ENCODE data around the gene HK2.
A peak's percentile ranks its signal among the peaks of the same experiment; 100 is the strongest.
"Not testable (repeated sequence)": the region's sequence is repeated elsewhere in the genome, so short reads cannot be mapped to it uniquely, and the experiment has no call there.

The HK2 gene

DNA sequence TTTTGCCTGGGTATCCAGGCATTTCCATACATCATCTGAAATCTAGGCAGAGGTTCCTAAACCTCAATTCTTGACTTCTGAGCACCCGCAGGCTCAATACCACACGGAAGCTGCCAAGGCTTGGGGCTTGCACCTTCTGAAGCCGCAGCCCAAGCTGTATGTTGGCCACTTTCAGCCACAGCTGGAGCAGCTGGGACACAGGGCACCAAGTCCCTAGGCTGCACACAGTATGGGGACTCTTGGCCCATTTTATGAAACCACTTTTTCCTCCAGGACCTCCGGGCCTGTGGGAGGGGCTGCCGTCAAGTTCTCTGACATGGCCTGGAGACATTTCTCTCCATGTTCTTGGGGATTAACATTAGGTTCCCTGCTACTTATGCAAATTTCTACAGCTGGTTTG, 72.5 kb downstream of the HK2 start:
- no peak for DNase-seq

DNA sequence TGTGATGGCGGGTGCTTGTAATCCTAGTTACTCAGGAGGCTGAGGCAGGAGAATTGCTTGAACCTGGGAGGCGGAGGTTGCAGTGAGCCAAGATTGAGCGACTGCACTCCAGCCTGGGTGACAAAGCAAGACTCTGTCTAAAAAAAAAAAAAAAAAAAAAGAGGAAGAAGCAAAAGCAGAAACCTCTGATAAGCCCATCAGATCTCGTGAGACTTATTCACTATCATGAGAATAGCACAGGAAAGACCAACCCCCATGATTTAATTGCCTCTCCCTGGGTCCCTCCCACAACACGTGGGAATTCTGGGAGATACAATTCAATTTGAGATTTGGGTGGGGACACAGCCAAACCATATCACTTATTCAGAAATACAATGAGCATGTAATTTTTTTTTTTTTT, 73.6 kb downstream of the HK2 start:
- DNase-seq = not testable (repeated sequence)

DNA sequence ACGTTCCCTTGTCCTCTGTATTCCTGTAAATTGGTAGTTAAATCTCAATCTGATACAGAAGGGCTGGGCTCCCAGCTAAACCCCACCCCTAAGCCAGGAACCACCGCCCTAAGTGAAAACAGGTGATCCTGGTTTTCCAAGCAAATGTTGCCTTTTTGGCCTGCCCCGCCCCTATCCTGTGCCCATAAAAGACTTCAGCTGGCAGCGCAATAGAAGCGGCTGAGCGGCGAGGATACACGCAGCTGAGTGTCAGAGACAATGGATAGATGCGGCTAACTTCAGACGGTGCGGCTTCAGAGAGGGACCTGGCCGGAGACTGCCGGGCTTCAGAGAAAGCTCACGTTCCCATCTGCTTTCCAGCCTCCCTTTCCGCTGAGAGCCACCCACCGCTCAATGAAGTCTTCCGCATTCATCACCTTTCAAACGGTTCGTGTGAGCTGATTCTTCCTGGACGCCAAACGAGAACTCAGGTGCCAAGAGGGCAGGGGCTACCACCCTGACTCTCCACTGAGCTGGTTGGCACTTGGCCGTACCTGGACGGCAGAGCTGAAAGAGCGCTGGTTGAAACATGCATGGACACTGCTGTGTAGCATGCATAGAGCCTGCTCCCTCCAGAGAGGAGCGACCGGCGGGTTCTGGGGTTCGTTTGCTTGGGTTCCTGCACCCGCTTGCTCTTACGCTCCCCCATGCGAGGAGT, 75.0 kb downstream of the HK2 start:
- no peak for DNase-seq

DNA sequence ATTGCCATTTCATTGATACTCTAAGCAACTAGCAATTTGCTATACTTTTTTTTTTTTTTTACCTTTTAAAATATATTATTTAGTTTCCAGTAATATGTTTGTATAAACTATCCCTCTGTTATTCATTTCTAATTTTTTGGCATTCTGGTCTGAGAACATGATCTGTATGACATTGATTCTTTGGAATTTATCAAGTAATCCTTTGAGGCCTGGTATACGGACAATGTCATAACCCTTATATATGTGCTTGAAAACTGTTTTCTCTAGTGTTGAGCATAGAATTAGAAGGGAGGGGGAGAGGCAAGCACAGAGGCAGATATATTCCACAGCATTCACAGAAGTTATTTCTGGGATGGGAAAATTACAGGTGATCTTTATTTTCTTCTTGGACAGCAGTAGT, 76.3 kb downstream of the HK2 start:
- DNase-seq = no peak

DNA sequence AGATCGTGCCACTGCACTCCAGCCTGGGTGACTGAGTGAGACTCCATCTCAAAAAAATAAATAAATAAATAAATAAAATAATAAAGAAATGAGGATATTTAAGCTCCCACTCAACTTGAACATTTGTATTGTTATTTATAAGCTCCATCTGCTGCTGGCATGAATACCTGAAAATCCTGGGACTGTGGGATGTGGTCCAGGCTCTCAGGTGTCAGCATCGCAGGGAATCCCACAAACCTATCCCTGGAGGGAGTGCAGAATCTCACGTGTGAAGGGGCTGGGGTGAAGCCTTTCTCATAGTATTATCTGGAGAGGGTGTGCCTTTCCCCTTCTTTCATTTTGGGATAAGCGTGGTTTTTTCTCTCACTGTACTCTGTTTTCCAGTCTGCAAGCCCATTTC, 77.1 kb downstream of the HK2 start:
- DNase-seq = no peak

DNA sequence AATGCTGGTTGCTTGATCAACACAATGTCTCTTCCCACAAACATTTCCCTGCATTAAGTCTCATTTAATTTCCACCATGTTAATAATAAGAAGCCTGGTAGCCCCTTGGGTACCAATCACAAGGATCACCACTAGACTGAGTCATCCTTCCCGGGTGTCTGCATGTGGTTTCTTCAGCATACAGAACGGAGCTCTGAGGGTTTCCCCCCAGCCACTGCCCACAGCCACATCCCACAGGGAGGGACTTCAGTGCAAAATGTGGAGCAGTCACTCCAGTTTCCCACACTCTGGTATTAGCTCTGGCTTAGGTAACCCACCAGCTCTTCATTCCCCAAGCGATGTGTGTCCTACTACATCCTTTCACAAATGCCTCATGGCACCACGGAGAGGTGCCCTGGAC, 81.8 kb downstream of the HK2 start:
- DNase-seq = peak; percentile 63

DNA sequence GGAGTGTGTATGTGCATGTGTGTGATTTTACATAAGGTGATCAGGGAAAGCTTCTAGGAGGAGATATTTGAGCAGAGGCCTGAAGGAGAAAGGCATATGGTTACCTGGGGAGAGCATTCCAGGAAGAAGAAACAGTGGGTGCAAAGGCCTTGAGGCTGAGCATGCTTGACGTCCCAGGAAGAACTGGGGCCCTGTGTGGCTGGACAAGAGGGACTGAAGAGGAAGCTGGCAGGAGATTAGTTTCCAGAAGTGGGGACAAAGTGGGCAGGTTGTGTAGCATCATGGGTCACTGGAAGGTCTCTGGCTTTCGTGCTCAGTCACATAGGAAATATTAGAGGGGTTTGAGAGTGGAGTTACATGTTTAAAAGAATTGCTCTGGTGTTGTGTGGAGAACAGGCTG, 82.5 kb downstream of the HK2 start:
- no peak for DNase-seq

DNA sequence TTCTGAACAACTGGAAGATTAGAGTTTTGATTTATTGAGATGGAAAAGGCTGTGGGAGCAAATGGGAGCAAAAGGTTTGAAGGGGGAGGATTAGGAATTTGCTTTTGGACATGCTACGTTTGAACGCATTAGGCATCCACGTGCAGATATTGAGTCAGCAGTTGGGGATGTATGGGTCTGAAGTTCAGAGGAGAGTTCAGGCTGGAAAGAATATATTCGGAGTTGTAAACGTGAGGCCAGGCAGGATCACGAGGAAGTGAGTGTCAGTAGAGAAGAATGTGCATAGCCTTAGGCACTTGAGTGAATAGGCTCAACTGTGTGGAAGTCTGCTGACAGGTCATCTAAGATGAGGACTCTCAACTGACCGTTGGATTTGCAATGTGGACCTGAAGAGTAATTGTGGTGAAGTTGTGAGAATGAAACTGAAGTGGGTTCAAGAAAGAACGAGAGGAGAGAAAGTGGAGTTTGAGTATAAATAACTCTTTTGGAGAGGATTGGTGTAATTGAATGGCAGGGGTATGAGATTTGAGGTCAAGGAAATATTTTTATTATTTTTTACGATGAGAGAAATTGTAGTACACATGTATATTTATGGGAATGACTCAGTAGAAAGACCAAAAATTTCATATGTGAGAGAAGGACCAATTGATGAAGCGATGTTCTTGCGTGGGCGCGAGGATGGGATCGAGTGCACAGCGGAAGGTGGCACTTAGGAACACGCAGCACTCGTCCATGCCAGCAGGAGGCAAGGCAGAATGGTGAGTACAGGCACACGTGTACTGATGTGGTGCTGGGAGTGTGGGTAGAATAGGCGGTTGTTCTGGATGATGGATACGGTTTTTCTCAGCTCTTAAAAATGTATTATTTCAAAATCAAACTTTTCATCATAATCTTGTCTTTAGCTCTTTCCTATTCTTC, 84.0 kb downstream of the HK2 start:
- no peak for DNase-seq

DNA sequence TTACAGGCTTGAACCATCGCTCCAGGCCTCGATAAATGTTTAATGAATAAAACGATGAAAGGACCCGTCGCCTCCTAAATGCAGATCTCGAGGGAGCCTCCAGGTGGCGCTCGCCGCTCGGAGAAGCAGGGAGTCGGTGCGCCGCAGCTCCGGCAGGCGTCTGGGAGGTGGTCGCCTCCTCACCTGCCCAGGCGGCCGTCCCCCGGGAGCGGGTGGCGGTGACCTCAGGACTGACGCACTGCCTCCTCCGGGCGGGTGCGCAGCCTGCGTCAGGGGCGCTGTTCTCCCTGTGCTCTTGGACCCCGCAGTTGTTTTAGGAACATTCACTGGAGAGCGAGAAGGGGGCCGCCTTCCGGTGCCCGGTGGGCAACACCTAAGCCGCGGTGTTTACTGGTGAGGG, 85.9 kb downstream of the HK2 start:
- peak; percentile 14 for DNase-seq

DNA sequence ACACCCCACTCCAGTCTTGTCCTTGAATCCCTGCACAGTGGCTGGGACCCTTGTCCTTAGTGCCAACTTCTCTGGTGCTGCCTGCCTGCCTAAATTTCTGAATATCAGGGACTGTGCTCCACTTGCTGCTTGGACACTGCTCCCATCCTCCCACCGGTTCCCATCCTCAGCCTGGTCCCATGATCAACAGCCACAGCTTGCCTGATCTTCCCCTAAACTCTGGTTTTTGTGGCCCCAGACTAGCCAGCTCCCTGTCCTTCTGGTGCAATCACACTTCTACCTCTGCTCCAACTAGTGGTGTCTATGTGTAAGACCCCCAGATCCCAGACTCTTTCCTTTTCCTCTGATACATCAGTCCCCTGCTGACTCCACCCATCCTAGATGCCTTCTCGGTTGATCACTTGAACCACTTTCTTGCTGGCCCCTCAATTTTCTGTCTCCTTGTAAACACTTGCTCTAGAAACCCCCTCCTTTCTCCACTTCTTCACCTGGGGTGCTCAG, 87.4 kb downstream of the HK2 start:
- DNase-seq = no peak

DNA sequence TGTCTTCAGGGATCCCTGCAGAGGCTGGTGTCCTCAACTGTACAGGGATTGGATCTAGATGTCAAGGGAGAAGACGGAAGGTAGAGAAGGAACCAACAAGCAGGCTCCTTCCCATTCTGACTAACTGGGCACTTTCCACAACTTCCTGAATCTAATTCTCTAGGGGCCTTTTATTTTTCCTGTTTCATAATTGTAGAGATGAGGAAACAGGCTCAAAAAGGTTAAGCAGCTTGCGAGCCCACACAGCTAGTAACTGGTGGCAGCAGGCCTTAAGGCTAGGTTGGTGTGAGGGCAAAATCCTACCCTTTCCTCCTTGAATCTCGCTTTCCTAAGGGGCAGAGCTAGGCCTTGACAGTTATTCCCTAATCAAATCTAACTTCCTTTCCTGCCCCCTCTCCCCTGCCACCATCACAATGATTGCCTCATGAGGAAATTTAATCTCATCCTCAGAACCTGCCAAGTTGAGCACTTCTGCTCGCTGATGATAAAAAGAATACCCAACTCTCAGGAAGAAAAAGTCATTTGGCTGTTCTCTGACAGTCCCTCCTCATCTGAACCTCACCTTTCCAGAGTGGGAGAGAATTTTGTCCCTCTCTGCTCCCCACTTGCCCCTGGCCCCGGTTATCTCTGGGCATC, 88.8 kb downstream of the HK2 start:
- no peak for DNase-seq

DNA sequence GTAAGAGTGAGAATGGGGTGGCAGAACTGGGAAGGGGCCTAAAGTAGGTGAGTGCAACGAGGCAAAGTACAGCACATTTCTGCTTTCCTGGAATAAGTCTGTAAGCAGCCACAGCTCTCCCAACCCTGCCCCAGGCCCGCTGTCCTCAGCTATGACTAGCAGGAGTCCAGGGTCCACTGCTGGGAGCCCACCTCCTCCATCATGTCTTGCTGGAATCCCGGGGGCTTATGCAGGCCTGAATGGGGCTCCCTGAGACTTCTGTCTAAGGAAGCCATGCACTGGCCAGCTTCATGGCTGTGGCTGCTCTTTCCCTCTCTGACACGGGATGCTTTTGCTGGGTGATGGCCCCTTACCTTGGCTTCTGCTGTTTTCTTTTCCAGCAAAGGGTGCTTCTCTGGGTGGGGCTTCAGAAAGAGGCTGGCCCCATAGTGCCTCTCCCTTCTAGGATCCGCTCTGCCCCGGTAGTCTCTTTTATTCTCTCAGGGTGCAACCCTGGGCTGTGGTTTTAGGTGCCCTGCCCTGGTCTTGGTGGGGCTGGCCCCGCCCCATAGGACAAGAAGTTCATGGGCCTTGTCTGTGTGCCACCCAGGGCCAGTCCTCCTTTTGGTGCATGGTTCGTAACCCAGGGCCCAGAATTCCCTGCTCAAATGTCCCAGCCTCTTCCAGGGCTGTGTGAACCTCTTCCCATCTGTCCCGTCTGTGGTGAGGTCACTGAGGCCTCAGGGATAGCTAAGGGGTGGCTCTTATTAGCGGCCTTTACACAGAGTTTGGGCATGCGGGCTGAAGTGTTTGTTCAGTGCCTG, 90.7 kb downstream of the HK2 start:
- DNase-seq = no peak

DNA sequence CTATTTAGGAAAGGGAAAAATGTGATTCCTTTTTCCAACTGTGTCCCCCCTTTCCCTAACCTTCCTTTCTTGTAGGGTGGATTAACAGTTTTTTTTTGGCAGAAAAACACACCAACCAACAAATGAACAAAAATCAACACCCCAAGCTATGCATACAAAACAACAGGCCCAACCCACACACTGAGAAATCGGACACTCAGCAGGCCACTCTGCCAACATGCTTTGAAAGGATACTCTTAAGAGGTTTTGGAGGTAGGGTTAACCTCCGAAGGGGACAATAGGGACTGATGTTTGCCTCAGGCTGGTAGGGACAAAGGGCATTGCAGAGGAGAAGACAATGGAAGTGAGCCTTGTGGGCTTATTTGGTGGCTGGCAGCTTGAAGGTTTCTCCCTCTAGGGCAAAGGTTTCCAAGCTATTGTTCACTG, 91.4 kb downstream of the HK2 start:
- DNase-seq = no peak

DNA sequence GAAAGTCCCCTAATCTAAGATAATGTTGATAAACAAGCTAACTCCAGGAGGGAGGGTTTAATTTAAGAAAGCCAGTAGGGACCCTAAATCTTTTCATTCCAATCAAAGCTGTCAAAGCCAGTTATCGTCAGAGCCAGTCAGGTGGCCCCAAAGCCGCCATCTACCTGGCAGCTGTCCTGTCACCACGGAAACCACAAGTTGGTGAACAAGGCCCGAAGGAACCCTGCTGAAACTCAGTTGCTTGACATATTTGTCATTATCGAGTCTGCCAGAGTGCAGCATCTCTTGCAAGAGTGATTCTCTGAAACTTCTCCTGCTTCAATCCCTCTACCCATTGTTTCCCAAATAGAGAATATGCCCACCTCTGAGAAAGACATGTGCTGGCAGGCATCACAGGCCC, 93.7 kb downstream of the HK2 start:
- DNase-seq = no peak

DNA sequence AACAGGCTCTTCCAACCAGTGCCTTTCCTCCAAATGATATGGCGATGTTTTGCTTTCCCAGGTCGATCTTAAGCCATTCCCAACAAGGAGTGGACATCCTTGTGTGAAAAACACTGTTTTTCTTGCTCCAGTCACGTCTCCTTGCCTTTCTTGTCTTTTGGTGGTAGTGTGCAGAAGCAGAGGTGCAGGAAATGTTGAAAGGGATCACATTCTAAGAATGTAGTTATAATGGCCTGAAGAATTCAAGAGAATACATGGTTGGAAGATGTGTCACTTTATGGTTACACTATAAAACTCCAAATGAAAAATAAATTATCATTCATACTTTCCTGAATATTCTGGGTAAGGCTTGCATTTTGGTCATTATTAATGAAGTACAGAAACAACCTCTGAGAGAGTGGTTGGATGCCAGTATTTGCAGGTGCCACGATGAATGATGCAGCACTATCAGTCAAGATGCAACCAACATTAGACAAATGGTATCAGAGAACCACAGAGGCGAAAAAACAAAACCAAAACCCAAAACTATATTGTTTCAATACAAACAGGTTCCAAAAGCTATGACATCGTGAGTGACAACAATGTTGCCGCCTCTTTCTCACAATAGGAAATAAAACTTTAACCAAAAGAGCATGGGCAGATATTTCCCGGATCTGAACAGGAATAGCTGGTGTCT, 97.0 kb downstream of the HK2 start:
- no peak for DNase-seq

DNA sequence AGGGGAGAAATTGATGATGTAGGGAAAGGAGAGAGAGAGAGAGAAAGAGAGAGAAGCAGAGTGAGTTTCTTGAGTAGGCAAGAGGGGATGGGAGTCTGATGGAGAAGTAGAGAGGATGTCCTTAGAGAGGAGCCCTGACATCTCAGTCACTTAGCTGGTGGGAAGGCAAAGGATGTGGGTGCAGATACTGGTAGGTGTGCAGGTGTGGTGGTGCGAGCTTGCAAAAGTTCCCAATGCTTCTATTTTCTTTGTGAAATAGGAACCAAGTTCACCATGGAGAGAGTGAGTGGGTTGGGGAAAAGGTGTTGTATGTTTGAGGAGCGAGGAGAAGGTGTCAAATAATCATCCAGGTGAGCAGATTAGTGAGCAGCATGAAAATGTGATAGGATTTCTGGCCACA, 98.0 kb downstream of the HK2 start:
- DNase-seq = no peak

DNA sequence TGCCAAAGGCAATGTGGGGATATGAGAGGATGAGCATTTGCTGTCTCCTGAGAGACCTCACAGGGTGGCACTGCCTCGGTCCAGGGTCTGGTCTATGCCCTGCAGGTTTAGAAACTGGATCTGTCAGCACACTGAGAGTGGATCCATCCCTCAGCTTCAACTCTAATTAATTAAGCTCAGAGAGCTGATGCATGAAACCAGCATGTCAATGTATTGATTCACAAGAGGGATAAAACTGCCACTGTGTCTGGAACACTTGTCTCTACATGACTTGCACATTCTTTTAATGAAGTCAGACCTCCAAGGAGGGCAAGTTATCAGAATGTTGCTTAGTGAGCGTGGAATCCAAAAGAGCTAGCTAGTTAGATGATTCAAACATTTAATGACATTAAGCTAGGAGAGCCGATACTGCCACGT, 102.1 kb downstream of the HK2 start:
- no peak for DNase-seq

DNA sequence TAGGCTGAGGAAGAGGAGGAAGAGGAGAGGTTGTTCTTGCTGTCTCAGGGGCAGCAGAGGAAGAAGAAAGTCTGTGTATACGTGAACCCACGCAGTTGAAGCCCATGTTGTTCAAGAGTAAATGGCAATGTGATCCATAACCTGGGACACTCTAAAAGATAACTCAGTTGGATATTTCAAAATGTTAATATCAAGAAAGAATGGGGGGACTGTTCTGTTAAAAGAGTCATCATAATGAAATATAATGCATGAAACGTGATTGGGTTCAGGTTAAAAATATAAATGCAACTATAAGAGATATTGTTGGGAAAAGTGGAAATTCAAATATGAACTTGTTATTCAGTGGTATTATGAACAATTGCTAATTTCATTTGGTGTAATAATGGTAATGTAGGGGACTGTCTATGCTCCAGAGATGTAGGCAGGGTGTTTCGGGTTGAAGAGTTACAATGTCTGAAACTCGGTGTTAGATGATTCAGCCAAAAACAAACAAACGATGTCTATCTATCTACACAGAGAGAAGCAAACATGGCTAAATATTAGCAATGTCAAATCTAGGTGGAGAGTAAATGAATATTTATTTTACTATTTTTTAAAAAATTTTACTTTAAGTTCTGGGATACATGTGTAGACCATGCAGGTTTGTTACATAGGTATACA, 103.4 kb downstream of the HK2 start:
- DNase-seq = no peak

DNA sequence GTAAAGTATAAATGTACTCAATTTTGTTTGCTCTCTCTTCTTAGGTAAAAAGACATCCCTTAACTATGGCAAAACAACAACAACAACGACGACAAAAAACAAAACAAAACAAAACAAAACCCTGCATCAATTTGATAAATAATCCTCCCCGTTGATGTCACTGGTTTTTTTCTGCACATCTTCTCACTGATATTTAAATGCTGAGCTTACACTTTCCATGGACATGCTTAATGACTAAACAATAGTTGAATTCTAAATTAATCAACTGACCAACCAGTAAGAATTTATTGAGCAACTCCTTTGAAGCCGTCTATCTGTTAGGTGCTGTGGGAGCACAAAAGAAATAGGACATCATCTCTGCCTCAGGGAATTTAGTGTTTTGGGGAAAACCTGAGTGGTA, 104.3 kb downstream of the HK2 start:
- no peak for DNase-seq

DNA sequence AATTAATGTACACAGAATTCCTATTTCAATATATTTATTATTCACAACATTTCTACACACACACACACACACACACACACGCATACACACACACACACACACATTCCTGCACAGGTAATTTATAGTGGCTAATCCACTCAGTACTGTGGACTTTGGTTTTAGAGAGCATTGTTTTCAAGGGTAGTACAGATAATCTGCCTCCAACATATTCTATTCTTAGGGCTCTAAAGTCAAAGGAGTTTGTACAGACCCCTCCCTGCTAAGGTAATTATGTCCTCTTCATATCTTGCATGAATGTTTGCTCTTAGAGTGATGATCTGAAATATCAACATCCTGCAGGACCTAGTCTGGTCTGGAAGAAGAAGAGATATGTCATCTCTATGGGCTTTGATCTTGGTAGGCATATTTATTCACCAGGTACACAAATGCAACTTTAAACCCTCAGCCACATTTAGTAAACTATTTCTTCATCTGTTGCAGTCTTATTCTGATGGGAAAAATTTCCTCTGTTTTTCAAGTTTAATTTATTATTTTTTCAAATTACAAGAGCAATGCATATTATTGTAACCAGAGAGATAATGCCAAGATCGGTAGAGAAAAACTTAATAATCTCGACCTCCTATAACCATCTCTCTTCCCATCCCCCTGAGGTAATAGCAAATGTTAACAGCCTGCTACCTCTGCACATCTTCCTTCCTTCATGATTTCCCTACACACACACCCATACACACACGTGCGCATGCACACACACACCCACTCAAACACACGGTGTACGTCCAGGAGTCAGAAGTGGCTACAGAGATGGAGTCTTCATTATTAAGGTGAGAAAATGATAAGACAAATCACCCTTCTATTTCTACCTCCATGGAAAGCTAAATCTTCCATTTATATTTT, 106.2 kb downstream of the HK2 start:
- DNase-seq = no peak

DNA sequence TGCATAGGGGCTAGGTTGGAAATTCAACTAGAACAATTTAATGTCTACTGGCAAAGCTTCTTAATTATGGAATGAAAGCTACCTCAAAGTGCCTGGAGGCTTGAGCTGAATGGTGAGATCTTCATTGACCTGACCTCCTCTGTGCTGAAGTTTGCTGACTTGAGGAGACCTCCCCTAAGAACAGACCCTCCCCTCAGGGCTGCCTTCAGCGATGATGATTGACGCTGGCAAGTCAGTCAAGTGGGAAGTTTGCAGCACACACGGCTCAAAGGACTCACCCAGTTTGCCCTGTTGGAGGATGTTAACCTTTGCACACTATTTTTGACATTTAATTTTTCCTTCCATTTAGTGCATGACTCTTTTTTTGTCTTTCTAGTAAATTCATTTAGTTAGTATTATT, 107.4 kb downstream of the HK2 start:
- DNase-seq = no peak
